ENCODE measurements around the gene TRIM44.

DNA sequence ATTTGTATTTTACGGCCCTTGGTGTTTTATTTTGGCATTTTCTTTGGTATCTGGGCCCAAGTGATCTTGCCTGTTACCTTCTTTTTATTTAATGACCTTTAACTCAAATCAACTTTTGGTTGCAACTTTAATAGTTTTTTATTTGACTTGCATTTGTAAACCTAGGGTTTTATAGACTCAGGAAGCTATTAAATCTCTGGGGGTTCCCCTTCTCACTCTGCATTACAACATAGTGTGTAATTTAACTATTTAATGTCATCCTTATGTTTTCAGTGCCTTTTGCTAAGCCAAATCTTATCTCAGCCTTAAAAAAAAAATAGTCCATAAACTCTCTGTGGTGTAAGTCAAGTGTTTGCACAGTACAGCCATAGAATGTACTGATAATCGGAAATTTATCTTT, 41.0 kb upstream of the TRIM44 start:
- no peak for TF ChIP-seq POLR2A (IDR thresholded peaks at IDR 0.05)
- TF ChIP-seq, protein P1, sequence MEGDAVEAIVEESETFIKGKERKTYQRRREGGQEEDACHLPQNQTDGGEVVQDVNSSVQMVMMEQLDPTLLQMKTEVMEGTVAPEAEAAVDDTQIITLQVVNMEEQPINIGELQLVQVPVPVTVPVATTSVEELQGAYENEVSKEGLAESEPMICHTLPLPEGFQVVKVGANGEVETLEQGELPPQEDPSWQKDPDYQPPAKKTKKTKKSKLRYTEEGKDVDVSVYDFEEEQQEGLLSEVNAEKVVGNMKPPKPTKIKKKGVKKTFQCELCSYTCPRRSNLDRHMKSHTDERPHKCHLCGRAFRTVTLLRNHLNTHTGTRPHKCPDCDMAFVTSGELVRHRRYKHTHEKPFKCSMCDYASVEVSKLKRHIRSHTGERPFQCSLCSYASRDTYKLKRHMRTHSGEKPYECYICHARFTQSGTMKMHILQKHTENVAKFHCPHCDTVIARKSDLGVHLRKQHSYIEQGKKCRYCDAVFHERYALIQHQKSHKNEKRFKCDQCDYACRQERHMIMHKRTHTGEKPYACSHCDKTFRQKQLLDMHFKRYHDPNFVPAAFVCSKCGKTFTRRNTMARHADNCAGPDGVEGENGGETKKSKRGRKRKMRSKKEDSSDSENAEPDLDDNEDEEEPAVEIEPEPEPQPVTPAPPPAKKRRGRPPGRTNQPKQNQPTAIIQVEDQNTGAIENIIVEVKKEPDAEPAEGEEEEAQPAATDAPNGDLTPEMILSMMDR (IDR thresholded peaks at IDR 0.05): no peak

All from thyroid gland (tissue), 4 donors.